Measurements from ENCODE around the gene LRRC61. TPM values are rescaled to one million over a fixed set of nuclear protein-coding genes. Genes with fewer than 3 reads are reported as not detected.

LRRC61 gene
- total RNA-seq, 1 donor from 2014 or later, result 4.4 TPM

DNA sequence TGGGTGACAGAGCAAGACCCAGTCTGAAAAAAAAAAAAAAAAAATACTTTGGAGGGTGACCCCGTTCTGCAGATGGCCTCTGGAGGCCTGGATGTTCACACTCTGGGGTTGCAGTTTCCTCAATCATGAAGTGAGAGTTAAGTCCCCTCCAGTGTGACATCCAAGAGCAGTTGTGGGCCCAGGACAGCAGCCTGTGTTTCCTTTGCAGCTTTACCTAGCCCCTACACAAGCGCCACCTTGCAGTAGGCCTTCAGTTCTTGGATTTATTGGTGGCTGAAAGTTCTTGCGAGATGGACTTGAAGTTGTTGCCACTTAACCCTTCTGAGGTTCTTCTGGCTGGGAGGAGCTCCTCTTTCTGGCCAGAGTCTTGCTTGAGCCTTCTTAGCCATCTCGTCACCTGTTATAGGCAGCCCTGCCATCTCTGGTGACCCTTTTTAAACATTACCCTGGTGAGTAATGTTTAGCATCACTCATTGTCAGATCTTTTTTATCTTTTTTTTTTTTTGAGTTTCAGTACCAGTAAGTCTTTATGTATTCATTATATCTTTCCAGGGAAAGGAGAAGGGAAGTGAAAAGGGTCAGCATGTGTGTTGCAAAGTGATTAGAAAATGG lies 3.6 kb downstream of the LRRC61 start:
- intact Hi-C loops (cut with DNase I), result no loop called here
- DNase-seq (ENCODE audit: low spot score), result no peak

DNA sequence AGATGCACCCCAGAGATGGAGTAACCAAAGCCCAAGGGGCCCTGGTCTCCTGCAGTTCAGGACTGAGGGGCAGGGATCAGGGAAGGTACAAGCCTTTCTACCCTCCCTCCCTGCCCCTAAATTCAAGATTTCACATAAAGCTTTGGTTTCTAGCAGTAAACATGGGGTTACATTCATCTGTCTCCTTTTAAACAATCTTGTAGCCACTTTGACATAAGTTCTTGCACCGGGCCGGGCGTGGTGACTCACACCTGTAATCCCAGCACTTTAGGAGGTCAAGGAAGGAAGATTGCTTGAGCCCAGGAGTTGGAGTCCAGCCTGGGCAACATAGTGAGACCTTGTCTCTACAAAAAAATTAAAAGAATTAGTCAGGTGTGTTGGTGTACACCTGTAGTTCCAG lies 4.2 kb downstream of the LRRC61 start:
- no peak for DNase-seq (ENCODE audit: low spot score)
- intact Hi-C loops (cut with DNase I), result no loop called here

DNA sequence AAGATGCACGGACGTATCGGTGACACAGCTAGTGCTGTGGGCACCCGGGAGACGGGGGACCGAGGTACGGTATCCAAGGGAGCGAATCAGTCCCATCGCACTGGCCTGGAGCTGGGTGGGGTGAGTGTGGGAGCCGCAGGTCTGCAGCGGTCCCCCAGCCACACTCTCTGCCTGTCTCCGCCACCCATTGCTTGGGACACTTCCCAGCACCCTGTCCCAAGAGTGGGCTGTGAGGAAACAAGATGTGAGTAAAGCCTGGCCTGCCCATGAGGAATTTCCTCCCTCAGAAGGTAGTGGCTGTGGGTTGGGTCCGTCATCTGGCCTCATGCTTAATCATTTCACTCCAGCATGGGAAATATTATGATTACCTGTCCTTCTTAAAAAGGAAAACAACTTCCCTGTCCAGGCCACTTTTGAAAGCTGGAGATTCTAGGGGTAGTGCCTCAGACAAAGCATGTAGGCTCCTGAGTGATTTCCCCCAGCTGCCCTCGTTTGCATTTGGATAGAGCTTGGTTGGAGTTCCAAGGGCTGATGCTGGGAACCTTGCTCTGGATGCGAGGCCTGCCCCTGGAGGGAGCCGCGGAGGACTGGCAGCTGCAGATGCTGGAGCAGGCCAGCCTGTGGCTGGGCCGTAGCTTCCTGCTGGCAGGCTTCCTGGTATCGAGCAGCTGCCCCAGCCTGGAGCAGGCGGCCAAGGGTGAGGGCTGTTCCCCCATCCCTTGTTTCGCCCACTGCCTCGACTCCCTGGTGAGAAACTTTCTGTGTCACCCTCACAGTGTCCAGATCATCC lies 6.4 kb downstream of the LRRC61 start:
- no peak for DNase-seq (ENCODE audit: low spot score)
- intact Hi-C loops (cut with DNase I), result no loop called here

DNA sequence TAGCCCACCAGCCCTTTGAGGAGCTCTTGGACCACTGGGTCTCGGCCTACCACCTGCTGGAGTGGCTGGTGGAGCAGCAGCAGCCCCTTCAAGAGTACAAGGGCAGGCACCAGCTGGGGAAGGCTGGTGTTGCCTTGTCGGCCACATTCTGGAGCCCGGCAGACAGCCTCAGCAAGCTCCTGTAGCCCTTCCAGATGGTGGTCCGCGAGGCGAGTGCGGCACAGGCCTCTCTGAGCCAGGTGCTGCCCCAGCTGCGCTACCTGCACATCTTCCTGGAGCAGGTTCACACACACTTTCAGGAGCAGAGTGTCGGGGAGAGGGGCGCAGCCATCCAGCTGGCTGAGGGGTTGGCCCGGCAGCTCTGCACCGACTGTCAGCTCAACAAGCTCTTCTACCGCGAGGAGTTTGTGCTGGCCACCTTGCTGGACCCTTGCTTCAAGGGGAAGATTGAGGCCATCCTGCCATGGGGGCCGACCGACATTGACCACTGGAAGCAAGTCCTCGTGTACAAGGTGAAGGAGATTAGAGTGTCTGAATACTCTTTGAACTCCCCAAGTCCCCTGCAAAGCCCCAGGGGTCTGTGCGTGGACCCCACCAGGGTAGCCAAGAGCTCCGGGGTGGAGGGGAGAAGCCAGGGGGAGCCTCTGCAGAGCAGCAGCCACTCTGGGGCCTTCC lies 7.2 kb downstream of the LRRC61 start:
- DNase-seq (ENCODE audit: low spot score), result no peak
- intact Hi-C loops (cut with DNase I), result no loop called here

DNA sequence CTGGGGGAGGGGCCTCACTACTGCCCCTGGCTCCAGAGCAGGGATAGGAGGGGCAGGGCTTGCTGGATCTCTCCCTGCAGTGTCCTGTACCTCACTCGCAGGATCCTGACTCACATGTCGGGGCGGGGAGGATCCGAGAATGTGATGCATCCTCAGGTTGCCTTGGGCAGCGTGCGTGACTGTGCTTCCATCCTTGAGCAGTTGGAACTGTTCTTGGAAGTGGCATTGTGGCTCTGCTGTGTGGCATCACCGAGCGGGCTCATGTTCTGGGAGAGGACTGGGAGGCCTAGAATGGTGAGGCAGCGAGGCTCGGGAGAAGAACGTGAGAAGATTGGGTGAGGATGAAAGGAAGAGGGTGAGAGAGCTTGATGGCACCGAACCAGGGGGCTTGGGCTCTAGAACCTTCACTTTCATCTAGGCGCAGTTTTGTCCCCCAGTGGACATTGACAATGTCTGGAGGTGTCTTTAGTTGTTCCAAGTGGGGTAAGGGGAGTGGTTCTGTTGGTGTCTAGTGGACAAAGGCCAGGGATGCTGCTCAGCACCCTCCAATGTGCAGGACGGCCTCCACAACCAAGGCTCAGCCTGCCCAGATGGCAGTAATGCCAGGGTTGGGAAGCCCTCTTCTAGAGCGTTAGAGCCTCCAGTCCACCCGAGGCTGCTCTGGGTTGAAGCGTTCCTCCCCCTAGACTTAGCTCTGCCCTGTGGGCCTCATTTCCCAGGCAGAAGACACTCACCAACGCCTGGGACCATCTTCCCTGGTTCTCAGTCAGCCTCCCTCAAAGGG lies 9.9 kb downstream of the LRRC61 start:
- no peak for DNase-seq (ENCODE audit: low spot score)
- intact Hi-C loops (cut with DNase I), result no loop called here

DNA sequence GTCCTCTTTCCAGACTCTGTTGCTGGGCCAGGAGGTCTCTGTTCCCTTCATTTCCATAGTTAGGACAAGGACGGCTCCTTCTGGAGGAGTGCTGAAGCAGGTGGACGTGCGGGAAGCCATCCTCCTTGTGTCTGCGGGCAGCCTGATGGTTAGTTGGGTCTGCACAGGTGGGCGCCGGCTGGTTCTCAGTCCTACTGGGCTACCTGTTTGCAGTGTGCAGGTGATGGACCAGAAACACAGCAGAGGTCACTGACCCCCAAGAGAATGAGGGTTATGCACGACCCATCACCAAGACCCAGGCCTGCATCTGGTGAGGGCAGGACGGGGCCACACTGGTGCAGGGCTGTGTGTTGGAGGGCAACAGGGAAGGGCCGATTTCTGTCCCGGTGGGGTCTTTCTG lies 10.5 kb downstream of the LRRC61 start:
- DNase-seq (ENCODE audit: low spot score), result no peak
- intact Hi-C loops (cut with DNase I), result no loop called here

DNA sequence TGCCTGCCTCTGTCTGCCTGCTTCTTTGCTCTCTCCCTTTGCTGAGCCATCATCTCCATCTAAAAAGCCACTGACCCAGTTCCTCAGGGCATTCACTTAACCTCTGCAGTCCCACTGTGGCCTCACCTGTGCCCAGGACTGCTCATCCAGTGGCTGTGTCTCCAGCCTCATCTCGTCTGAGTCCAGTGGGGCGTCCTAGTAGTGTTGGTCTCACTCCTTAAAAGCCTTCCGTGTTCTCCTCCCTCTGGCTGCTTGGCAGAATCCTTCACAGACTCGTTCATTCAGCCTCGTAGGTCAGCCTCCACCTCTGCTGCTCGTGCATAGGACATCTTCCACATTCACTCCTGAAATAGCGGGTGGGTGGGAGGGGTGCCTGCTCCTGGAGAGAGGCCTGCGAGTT lies 11.0 kb downstream of the LRRC61 start:
- intact Hi-C loops (cut with DNase I), result no loop called here
- DNase-seq (ENCODE audit: low spot score), result no peak

DNA sequence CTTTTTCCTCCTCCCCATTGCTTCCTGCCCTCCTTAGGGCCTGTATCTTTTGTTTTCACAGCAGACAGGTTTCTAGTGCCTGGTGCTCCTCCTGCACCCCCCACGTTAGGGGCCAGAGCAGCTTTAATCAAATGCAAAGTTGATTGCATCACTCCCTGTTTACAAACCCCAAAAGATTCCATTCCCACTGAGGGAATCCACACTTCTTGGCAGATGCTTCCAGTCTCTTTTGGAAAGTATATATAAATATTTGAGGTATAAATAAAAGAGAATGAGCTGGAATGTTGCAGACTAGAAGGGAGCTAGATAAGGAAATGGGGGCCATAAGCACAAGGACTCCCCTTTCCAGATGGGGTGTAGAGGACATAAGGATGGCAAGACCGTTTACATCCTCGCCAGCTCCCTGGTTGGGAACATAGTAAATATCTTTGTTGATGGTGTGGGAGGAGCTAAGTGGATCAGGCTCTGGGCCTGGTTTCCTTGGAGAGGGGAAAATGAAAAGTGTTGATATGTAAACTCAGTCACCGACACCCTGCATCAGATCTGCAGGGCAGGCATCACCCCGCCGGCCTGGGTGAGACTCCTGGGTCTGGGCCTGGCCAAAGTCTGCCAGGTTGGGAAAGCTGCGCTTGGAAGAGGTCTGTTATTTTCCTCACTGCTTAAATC lies 12.1 kb downstream of the LRRC61 start:
- intact Hi-C loops (cut with DNase I), result no loop called here
- DNase-seq (ENCODE audit: low spot score), result no peak

DNA sequence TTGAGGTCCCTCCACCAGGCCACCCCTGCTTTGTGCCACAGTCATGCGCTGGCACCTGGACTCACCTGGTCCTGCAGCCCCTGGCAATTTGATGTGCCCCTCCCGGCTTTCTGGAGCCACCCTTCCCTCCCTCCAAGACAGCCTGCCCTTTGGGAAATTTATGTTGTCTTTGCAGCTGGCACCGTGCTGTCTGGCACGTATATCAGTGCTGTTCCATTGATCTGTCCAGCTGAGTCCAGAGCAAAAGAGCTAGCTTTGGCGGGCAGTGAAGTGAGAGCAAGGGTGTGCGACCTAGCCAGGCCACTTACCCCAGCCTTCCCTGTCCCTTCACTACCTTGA lies 12.6 kb downstream of the LRRC61 start:
- DNase-seq (ENCODE audit: low spot score), result no peak
- intact Hi-C loops (cut with DNase I), result no loop called here

DNA sequence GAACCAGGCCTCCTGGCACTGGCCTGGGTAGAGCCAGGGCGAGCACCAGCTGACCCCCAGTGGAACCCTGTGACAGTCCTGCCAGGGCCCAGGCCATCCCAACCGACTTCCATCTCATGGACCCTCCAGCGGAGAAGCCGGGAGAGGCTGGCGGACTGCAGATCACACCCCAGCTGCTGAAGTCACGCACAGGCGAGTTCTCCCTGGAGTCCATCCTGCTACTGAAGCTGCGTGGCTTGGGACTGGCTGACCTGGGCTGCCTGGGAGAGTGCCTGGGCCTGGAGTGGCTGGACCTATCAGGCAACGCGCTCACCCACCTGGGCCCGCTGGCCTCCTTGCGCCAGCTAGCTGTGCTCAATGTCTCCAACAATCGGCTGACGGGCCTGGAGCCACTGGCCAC lies 13.6 kb downstream of the LRRC61 start:
- no peak for DNase-seq (ENCODE audit: low spot score)
- intact Hi-C loops (cut with DNase I), result no loop called here

DNA sequence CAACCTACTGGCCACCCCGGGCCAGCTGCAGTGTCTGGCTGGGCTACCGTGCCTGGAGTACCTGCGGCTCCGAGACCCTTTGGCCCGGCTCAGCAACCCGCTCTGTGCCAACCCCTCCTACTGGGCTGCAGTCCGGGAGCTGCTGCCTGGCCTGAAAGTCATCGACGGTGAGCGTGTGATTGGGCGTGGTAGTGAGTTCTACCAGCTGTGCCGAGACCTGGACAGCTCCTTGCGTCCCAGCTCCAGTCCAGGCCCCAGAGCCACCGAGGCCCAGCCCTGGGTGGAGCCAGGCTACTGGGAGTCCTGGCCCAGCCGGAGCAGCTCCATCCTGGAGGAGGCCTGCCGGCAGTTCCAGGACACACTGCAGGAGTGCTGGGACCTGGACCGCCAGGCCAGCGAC lies 14.0 kb downstream of the LRRC61 start:
- intact Hi-C loops (cut with DNase I), result no loop called here
- no peak for DNase-seq (ENCODE audit: low spot score)

DNA sequence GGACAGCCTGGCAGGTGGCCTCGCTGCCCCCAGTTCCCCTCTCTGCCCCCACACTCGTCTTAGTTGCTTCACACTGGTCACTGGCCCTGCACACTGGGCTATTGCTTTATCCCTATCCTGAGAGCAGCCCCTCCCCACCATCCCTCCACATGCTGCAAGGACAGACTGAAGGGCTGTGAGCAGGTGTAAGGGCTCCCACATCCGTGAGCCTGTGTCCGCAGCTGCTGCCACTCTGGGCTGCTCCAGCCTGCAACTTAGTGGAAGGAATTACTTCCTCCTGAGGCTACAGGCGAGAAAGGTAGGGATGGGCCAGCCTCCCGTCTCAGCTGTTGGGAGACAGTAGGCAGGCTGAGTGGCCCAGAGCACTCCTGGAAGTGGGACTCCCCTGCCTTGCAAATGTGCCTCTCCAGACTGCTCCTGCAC lies 14.5 kb downstream of the LRRC61 start:
- intact Hi-C loops (cut with DNase I), result no loop called here
- DNase-seq (ENCODE audit: low spot score), result no peak

DNA sequence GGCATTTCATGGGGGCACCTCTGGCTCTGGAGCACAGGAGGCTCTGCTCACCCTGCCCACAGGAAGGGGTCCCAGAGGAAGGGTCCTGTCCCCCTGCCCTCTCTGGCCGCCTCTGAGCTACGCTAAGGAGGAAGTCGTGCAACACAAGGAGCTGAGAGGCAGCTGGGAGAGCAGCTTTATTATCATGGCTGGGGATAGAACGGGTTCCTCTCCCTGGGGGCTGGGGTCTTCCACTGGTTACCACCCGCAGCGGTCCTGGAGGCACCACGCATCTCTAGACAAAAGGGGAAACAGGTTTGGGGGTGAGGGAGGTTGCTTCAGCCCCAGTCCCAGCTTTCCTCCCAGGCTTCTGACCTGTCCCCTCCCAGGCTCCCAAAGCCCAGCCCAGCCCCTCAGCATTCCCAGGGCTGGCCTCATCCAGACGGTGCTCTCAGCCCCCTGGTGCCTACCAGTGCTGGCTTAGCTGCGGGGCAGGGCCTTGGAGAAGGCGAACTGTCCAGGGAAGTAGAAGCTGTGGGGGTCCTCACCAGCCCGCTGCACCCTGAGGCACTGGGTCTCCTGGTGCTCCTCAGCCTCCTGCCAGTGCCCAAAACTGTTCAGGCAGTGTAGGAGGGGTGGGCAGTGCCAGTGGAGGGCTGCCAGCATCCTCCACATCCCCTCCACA lies 15.1 kb downstream of the LRRC61 start:
- intact Hi-C loops (cut with DNase I), result no loop called here
- no peak for DNase-seq (ENCODE audit: low spot score)

DNA sequence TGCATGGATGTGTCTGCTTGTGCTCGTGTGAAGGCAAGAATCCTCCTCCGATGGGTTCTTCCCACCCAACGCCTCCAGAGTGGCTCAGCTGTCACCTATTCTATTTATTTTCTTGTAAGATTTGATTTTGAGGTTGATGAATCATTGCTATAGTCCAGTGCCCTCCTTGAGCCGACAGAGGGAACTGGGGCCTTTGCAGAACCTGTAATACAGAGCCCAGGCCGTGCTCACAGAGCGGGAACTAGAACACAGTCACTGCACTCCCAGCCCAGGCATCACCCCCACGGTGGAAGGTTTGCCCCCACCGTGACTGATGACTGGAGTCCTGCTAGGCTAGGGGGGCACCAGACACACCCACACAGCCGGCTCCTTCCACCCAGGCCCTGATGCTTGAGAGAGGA lies 16.3 kb downstream of the LRRC61 start:
- intact Hi-C loops (cut with DNase I), result no loop called here

DNA sequence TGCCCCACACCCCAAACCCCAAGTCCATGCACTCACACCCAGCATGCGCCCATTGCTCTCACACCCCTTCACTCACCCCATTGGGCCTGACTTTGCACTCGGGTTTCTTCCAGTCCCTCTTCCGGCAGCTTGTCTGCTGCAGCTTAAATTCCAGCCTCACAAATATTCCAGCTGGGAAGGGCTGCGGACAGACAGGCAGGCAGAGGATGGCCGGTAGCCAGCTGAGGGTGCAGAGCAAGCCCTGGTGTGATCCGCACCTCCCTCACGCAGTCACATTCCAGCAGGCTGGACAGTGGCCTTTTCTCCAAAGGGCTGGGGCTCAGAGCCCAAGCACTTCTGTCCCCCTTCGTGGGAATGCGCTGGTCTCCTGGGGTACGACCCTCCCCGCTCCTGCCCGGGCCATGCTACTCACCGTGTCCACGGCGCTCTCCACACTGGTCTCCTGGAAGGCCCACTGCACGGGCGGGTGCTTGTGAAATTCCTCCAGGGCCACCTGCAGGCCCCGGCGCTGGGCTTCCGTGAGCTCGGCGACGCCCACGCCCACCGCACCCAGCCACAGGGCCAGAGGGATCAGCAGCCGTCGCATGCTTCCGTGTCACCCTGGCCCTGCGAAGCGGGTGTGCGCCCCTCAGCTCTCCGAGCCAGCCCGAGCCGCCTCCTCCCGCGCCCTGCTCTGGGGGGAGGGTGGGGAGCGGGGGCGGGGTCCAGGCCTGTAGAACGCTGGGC lies 17.0 kb downstream of the LRRC61 start:
- intact Hi-C loops (cut with DNase I), result loop anchor here (5.0 kb wide), 1 partner anchor 47 kb away; no protein-coding TSS in a partner anchor
- no peak for DNase-seq (ENCODE audit: low spot score)

More for the DNA sequence above, 16.3 kb downstream of the LRRC61 start:
- DNase-seq (ENCODE audit: low spot score), result no peak

DNA sequence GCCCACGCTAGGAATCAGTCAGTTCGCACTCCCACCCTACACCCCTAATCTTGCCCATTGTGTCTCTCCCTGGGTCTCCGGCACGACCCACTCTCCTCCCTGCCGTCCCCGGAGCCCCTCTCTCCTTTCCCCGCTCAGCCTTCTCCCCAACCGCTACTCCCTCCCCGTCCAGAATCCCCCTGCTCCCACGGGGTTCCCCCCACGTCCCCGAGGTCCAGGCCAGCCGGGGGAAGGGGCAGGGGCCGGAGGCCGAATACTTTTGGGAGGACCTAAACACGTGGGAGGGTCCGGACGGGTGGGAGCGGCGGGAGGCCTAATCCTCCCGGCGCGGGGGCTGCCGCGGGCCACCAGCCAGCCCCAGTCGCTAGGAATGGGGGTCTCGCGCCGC lies 17.7 kb downstream of the LRRC61 start:
- intact Hi-C loops (cut with DNase I), result loop anchor here (5.0 kb wide), 1 partner anchor 46 kb away; no protein-coding TSS in a partner anchor
- DNase-seq (ENCODE audit: low spot score), result no peak

DNA sequence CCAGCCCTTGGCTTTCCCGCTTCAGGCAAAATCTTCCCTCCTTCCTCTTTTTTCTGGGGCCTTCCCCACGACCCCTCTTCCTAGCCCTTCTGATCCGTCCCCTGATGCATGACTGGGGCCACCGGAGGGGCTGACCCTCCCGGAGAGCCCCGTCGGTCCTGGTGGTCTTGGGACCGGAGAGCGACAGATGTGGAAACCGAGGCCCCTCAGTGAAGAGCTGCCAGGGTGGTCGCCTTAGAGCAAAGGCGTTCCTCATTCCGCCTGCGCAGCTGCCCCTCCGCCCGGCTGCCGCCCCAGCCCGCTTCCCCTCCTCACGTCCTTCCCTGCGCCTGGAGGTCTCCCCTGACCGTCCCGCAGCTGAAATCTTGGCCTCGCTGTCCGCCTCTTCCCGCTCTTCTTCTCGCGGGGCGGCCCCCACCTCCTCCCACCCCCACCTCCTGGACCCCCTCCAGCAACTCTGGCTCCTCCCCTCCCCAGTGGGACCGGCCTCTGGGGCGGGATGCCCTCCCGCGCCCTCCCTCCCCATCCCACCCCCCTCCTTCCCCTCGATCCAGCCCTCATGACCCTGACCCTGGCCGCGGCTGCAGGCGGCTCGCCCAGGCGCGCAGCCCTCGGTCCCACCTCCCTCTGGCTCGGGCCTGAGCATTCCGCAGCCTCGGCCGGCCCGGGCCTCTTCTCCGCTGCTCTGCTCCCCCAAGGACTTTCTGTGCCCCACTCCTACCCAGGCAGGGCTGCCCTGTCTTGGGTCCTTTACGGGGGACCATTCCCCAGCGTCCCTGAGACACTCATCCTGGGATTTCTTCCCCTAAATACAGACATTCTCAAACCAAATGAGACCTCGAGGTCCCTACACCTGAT lies 18.3 kb downstream of the LRRC61 start, which contains the start of gene RARRES2:
TSS of gene RARRES2 (minus strand) at position 367 of the 858 bp plus-strand sequence. CDS start 1,020 bp downstream, outside the sequence.
- intact Hi-C loops (cut with DNase I), result loop anchor here (5.0 kb wide), 1 partner anchor 46 kb away; no protein-coding TSS in a partner anchor
- DNase-seq (ENCODE audit: low spot score), result no peak

All from cardiac septum (tissue), 1 donor.